Duodenal mucosa (tissue), 2 donors: ENCODE results near the gene DOC2A.
"Not testable (repeated sequence)": the region's sequence is repeated elsewhere in the genome, so short reads cannot be mapped to it uniquely, and the experiment has no call there.

ENCODE experiments used
- H3K27ac ChIP-seq: one replicate; pipeline ENCODE4 v1.7.0; 2013; ENCODE audit warnings: low read depth, low read length
- H3K27me3 ChIP-seq, 2 donors: one replicate each; pipeline ENCODE4 v1.7.0; 2013; ENCODE audit warnings: low read length in 2 of 2, control low read depth in 1 of 2; ENCODE audit not compliant: insufficient read depth in 2 of 2, control insufficient read depth in 1 of 2
- H3K36me3 ChIP-seq, 2 donors: one replicate each; pipeline ENCODE4 v1.7.0; 2013; ENCODE audit warnings: low read length in 2 of 2, control low read depth in 1 of 2; ENCODE audit not compliant: insufficient read depth in 2 of 2, control insufficient read depth in 1 of 2
- H3K4me1 ChIP-seq, 2 donors: one replicate each; pipeline ENCODE4 v1.7.0; 2013; ENCODE audit warnings: low read length in 2 of 2, control low read depth in 1 of 2; ENCODE audit not compliant: insufficient read depth in 2 of 2, control insufficient read depth in 1 of 2
- H3K4me3 ChIP-seq, 2 donors: one replicate each; pipeline ENCODE4 v1.7.0; 2013; ENCODE audit warnings: low read length in 2 of 2, low read depth in 1 of 2
- H3K9ac ChIP-seq, 2 donors: one replicate each; pipeline ENCODE4 v1.7.0; 2013; ENCODE audit warnings: low read length in 2 of 2, low read depth in 1 of 2
- H3K9me3 ChIP-seq, 2 donors: one replicate each; pipeline ENCODE4 v1.7.0; 2013; ENCODE audit warnings: low read length in 2 of 2, control low read depth in 1 of 2; ENCODE audit not compliant: control insufficient read depth in 1 of 2

The DOC2A gene

DNA sequence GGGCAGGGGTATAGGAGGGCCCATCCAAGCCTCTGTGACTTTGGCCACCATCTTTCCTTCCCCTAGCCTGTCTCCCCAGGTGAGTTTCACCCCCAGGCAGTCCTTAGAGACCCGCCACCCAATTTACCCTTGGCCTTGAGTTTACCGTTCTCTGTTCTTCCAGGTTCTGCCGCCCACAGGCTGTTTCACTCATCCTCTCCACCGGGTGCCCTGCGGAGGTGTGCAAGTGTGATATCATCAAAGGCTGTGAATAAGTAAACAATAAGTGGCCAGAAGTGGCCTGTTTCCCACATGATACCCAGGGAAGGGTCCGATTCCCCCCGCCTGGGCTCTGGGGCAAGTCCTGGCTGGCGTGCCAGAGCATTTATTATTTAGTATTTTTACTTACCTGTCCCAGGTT, 35.4 kb upstream of the DOC2A start:
- H3K4me3 ChIP-seq: no peak overlapping the region
- H3K9ac ChIP-seq: no peak overlapping the region
- no peaks in the 10 kb centered on the region for H3K4me1 ChIP-seq
- H3K27ac ChIP-seq: no peak overlapping the region
- H3K9me3 ChIP-seq: no peaks in the 10 kb centered on the region
- no peaks in the 10 kb centered on the region for H3K27me3 ChIP-seq
- H3K36me3 ChIP-seq: no peaks in the 10 kb centered on the region

GRCh38 chr16:30041841-30042240, 31.0 kb upstream of the DOC2A start:
- Histone ChIP-seq H3K4me3 (no peak overlapping the region), H3K9me3 (no peaks in the 10 kb centered on the region), H3K27ac (no peak overlapping the region), H3K36me3 (no peaks in the 10 kb centered on the region), H3K9ac (no peak overlapping the region), H3K4me1 (no peaks in the 10 kb centered on the region), H3K27me3 (no peaks in the 10 kb centered on the region)

DNA sequence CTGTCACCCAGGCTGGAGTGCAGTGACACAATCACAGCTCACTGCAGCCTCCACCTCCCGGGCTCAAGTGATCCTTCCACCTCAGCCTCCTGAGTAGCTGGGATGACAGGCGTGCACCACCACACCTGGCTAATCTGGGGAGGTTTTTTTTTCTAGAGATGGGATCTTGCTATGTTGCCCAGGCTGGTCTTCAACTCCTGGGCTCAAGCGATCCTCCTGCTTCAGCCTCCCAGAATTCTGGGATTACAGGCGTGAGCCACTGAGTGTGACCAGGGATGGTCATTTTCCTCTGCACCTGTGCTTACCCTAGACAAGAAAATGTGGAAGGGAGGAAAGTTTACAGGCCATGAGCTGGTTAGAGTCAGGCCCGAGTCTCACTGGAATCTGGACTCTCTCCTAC, 29.9 kb upstream of the DOC2A start:
- H3K4me1 ChIP-seq, H3K4me3 ChIP-seq, H3K9me3 ChIP-seq, H3K27ac ChIP-seq, H3K27me3 ChIP-seq, H3K9ac ChIP-seq, H3K36me3 ChIP-seq: not testable (repeated sequence)

DNA sequence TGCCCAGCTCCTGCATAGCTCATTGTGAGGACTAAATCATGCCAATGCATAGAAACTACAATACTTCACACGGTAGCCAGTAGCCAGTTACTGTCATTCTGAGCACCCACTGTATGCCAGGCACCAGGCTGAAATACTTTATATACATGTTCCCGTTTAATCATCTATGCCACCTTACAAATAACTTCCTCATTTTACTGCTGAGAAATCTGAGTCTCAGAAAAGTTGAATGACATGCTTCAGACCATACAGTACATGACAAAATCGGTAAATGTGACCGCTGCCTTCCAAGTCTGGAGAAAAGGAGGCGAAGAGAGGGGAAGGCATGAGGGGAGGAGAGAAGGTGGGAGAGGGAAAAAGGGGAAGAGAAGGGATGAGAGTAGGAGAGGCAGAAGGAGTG, 29.4 kb upstream of the DOC2A start:
- no peaks in the 10 kb centered on the region for H3K4me1 ChIP-seq
- H3K36me3 ChIP-seq: no peaks in the 10 kb centered on the region
- H3K27ac ChIP-seq: no peak overlapping the region
- H3K27me3 ChIP-seq: peaks cover 0 to under 1% of the 10 kb centered on the region in 2 donors
- no peak overlapping the region for H3K9ac ChIP-seq
- H3K9me3 ChIP-seq: no peaks in the 10 kb centered on the region
- no peak overlapping the region for H3K4me3 ChIP-seq

- Histone ChIP-seq H3K36me3 (no peaks in the 10 kb centered on the region), H3K4me1 (no peaks in the 10 kb centered on the region), H3K9ac (no peak overlapping the region), H3K27ac (no peak overlapping the region), H3K27me3 (peaks cover 35 to 38% of the 10 kb centered on the region in 2 donors), H3K4me3 (no peak overlapping the region), H3K9me3 (no peaks in the 10 kb centered on the region)
Observed at GRCh38 chr16:30033270-30033669, 22.4 kb upstream of the DOC2A start.

- Histone ChIP-seq H3K36me3 (no peaks in the 10 kb centered on the region), H3K4me1 (no peaks in the 10 kb centered on the region), H3K9ac (no peak overlapping the region), H3K4me3 (no peak overlapping the region), H3K27ac (no peak overlapping the region), H3K9me3 (no peaks in the 10 kb centered on the region), H3K27me3 (peaks cover 37 to 47% of the 10 kb centered on the region in 2 donors)
Observed at GRCh38 chr16:30032083-30032819, 21.4 kb upstream of the DOC2A start.

- Histone ChIP-seq H3K27ac (no peak overlapping the region), H3K27me3 (peaks cover 45 to 47% of the 10 kb centered on the region in 2 donors)
Observed at GRCh38 chr16:30031477-30031918, 20.7 kb upstream of the DOC2A start.

DNA sequence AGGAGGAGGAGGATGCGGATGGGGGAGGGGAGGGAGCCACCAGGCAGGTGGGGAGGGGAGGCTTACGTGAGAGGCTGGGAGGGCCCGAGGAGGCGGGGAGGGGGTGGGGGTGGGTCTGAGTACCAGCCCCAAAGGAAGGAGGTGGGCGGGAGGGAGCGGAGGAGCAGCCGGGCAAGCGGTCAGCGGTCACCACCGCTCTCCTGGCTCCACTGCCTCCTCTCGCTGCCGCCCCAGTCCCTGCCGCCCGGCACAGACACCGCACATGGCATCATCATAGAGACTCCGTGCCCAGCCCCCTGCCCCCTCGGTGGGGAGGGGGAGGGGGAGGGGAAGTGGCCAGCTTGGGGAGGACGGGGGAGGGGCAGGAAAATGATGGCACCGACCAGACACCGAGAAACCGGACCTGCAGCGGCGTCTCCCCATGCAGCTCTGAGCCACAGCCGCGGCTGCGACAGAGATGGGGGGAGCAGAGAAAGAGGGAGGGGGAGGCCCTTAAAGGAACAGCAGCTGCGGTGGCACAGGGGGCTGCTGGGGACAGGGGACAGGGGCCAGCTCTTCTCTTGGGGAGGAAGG, 20.1 kb upstream of the DOC2A start, which contains the start of gene TLCD3B:
Gene TLCD3B, minus strand, starts transcription at position 431 of the 573 bp plus-strand sequence. CDS start 744 bp downstream, outside the sequence.
- H3K4me1 ChIP-seq: no peaks in the 10 kb centered on the region
- no peaks in the 10 kb centered on the region for H3K9me3 ChIP-seq
- H3K27ac ChIP-seq: no peak within 1 kb of the TSS
- no peak within 1 kb of the TSS for H3K9ac ChIP-seq
- no peaks in the 10 kb centered on the region for H3K36me3 ChIP-seq
- no peak within 1 kb of the TSS for H3K4me3 ChIP-seq
- peaks cover 47% of the 10 kb centered on the region in 2 donors for H3K27me3 ChIP-seq

More at GRCh38 chr16:30031477-30031918, 20.7 kb upstream of the DOC2A start:
- Histone ChIP-seq H3K36me3 (no peaks in the 10 kb centered on the region), H3K4me1 (no peaks in the 10 kb centered on the region), H3K9me3 (no peaks in the 10 kb centered on the region), H3K4me3 (no peak overlapping the region), H3K9ac (no peak overlapping the region)

DNA sequence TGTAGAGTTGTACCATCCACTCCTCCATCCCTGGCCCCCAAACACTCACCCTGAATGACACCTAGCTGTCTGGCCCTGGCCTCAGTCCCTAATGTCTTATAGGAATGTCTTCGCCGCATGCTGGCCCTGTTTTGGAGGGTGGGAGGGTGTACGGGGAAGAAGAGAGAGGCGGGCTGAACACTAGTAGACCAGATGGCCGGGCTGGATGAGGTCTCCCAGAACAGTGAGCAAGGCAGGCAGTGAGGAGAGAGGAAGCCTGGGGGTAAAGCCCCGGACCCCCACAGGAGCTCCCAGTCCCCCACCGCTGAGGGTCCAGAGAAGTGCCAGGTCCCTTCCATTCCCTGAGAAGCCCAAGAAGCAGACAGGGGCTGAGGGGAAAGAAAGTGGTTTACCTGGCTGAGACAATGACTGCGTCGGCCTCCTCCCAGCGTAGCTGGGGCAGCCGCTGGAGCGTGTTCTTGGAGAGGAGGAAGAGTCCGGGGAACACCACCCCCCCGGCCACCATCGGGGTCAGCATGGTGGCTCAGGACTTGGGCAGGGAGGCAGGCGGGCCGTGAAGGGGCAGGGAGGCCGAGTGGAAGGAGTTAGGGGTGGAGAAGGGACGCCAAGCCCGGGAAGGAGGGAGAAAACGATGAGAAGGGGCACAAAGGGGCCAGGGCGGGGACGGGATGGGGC, 19.3 kb upstream of the DOC2A start:
- no peaks in the 10 kb centered on the region for H3K4me1 ChIP-seq
- no peak overlapping the region for H3K4me3 ChIP-seq
- H3K36me3 ChIP-seq: no peaks in the 10 kb centered on the region
- no peaks in the 10 kb centered on the region for H3K9me3 ChIP-seq
- peaks cover 51 to 52% of the 10 kb centered on the region in 2 donors for H3K27me3 ChIP-seq
- no peak overlapping the region for H3K9ac ChIP-seq
- no peak overlapping the region for H3K27ac ChIP-seq

DNA sequence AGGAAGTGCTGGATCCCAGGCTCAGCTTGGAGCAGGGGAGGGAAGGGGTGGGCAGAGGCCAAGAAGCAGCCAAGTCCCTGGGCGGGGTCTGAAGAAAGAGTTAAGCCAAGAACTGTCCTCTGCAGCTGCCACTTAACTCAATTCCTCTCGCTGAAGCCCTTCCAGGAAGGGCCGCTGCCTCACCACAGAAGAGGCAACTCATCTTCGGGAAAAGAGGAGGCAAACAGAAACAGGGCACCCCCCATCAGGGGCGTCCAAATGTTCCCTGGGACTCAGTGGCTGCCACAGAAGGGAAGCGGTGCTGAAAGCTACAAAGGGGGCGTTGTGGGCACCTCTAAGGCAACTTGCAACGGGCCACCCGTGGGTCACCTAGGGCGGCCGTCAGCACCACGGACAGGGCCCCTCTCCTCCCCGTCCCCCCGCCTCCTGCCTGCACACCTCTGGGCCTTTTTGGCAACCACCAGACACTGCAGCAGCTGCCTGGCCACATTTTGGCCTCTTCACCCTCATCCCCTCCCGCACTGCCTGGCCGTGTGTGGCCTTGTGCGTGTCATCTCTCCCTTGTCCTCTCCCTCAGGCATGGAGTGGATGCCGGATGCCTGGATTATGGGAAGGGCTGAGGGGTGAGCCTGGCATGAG, 17.7 kb upstream of the DOC2A start:
- Histone ChIP-seq H3K9me3 (no peaks in the 10 kb centered on the region), H3K36me3 (no peaks in the 10 kb centered on the region), H3K27me3 (peaks cover 51 to 52% of the 10 kb centered on the region in 2 donors), H3K27ac (no peak overlapping the region), H3K9ac (no peak overlapping the region), H3K4me1 (no peaks in the 10 kb centered on the region), H3K4me3 (no peak overlapping the region)
